NCI-H2171 treated with DMSO at 0.1 percent for 48 hours (cell line): Measurements from ENCODE around the gene ZFP14.
"Not testable (repeated sequence)": the region's sequence is repeated elsewhere in the genome, so short reads cannot be mapped to it uniquely, and the experiment has no call there.

Experiments used
- DNase-seq: peaks from one replicate; lab custom pipeline; 2025; lab: John Stamatoyannopoulos, UW

ZFP14 gene

DNA sequence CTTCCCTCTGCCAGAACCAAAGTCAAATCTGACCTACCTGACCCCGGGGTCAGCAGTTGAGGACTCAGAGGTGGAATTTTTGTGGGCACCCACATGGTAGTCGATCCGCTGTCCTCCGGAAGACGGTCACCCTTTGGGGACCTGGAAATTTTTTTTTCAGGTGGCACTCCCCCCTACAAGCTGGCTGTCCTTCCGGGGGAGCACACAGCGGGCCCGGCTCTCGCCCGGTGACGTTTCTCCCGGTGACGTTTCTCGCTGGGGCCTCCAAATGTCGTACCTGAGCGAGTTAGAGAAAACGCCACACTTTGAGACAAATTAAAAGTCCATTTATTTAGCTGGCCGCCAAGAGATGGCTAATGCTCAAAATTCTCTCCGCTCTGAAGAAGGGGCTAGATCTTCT lies 48.8 kb downstream of the ZFP14 start:
- no peak for DNase-seq

DNA sequence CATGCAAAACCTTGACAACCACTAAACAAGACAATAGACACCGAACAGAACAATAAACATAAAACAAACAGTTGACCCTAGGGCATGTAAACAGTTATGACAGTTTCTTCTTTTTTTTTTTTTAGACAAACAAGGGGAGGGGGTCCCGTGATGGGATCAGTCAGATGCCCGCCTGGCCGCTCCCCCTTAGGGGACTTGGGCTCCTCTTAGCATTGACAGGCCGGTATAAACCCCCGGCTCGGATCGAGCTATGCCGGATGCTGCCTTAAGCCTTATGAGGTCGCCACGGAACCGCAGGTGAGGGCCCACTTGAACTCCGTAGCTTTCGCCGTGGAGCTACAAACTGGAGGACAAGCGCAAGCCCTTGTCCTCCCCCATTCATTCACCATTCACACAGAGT lies 49.5 kb downstream of the ZFP14 start:
- DNase-seq, result not testable (repeated sequence)

DNA sequence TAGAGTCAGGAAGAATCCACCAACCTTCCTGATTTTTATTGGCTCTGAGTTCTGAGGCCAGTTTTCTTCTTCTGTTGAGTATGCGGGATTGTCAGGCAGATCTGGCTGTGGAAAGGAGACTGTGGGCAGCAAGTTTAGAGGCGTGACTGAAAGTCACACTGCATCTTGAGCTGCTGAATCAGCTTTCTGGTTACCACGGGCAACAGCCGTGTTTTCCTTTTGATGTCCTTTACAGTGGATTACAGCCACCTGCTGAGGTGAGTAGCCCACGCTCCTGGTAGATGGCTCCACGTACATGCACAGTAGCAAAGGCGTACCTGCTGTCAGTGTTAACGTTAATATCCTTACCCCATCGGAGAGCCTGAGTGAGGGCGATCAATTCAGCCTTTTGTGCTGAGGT lies 52.4 kb downstream of the ZFP14 start:
- DNase-seq, result not testable (repeated sequence)

DNA sequence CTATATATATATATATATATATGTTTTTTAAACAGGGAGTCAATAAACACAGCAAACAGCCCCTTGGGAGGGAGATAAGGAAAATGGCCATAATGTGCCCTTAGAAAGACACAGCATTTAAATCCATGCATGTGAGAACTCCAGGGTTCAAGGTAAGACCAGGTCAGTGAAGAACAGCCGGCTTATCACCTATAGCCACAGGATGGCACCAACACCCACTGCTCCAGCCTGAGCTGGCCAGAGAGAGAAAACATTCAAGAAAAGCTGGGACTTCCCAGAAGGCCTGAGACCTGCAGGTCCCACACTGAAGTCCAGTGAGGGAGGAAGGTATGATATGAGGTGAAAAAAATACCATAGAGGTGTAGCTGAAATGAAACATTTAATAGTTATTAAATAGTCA lies 63.8 kb downstream of the ZFP14 start:
- DNase-seq, result not testable (repeated sequence)

DNA sequence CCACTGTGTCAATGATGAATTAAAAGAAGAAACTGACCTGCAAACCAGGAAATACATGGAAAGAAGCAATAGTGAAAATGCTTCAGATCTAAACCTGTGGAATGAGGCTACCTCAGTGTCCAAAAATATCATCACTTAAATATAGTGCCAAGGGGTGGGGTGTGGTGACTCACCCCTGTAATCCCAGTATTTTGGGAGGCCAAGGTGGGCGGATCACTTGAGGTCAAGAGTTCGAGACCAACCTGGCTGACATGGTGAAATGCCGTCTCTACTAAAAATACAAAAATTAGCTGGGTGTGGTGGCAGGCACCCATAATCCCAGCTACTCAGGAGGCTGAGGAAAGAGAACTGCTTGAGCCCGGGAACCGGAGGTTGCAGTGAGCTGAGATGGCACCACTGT lies 64.9 kb downstream of the ZFP14 start:
- DNase-seq, result not testable (repeated sequence)

DNA sequence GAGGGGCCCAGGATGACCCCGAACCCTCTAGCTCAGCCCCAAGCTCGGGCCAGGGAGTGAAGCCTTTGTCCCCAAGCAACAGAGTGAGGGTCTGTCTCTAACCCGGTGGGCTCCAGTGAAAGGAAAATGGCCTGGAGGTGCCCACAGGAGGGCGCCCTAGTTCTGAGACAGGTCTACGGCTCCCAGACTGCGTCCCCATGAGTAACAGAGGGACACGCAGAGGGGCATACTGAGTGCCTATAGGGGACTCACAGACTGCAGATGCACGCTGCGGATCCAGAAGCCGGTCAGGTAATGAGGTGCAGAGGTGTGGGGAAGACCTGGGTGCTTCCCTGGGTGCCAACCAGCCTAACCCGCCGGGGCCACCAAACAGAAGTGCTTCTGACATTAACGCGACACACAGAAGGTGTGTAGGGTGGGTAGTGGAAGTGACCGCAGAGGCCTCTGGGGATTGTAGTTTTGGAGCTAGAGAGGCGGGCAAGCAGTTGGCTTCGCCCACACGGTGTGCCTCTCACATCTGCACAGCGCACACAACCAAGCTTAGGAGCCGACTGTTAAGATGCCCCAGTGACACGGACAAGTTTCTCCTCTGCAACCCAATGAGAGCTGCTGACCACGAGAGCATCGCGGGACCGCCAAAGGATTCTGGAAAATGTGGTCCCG lies 67.8 kb downstream of the ZFP14 start:
- not testable (repeated sequence) for DNase-seq

GRCh38 chr19:36310416-36310990 lies 68.5 kb downstream of the ZFP14 start:
- not testable (repeated sequence) for DNase-seq

GRCh38 chr19:36309759-36310158 lies 69.2 kb downstream of the ZFP14 start:
- not testable (repeated sequence) for DNase-seq

GRCh38 chr19:36309309-36309708 lies 69.7 kb downstream of the ZFP14 start:
- DNase-seq, result not testable (repeated sequence)

GRCh38 chr19:36292317-36292716 lies 86.7 kb downstream of the ZFP14 start:
- DNase-seq, result not testable (repeated sequence)
